Esophagus mucosa (tissue), 1 donor: ENCODE data around the gene PREX1. TPM values are rescaled to one million over a fixed set of nuclear protein-coding genes. Genes with fewer than 3 reads are reported as not detected.

ENCODE experiments used
- ATAC-seq: fragments of 200-7000 bp; cut with Tn5 transposase; one replicate; pipeline ENCODE4 v1.9.1; 2020
- total RNA-seq: library from RNA; stranded (reverse); gene quantifications from one replicate; pipeline ENCODE4 v1.2.4, GENCODE V29; 2023
- donor health status: DM: yes; HTN: yes; CAD: no.

The PREX1 gene
- total RNA-seq, 1 donor from 2014 or later: 2.7 TPM

DNA sequence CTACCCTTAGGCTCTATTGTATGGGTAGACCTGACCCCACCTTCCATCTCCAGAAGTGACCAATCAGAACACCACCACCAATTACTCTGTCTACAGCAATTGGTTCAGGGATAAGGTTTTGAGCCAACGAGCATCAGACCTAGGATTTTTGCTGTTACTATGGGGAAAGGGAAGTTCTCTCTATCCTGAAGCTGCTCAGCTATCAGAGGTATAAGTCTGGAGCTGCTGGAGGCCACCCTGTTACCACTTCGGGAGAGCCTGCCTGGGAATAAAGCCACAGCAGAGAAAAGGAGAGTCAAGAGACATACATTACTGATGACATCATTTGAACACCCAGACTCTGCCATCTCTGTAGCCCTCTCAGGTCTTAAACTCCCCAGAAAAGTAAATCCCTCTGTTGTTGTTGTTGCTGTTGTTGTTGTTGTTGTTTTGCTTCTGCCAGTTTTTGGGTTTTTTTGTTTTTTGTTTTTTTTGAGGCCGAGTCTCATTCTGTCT, 94.5 kb downstream of the PREX1 start:
- no peak for ATAC-seq

DNA sequence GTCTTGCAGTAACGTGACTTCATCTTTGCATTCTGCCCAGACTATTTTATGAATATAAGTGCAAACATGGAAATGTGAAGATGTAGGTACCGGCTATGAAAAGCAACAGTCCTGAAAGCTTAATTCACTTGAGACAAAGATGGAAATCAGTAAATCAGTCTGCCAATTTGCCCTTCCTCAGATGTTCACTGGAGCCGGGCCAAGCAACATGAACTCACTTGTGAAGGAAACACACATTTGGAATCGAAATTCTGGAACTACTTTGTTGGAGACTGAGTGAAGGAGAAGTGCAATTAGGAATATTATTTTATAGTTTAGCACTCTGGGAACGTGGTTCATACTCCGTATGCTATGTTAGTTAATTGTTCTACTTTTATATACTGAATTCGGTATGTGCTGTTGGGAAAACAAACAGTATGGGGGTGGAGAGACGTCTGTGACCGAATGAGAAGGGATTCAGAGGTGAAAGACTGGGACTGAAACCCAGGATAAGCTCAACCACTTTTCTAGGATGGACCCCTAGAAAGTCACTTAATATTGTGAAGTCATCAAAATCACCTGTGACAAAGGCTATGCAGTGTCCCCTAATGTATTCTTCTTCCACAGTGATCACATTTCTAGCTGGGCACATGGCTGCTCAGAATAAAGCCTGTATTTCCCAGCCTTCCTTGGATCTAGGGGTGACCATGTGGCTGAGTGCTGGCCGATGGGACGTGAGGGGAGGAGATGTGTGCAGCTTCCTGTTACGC, 95.5 kb downstream of the PREX1 start:
- no peak for ATAC-seq

DNA sequence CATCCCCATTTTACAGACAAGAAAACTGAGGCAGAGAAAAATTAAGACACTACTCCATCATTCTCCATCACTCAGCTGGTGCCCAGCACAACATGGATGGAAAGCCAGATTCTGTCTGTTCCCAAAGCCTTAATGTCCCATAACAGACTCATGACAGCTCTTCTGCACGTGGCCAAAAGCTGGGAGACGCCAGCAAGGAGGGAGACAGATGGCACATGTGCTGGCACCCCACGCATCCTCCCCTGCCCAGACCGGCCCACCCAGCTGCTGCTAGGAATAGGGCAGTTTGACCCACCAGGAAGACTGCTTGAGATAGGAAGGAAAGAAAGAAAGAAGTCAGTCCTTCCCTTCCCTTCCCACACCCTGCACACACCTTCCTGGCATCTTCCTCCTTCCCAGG, 96.3 kb downstream of the PREX1 start:
- ATAC-seq: no peak

DNA sequence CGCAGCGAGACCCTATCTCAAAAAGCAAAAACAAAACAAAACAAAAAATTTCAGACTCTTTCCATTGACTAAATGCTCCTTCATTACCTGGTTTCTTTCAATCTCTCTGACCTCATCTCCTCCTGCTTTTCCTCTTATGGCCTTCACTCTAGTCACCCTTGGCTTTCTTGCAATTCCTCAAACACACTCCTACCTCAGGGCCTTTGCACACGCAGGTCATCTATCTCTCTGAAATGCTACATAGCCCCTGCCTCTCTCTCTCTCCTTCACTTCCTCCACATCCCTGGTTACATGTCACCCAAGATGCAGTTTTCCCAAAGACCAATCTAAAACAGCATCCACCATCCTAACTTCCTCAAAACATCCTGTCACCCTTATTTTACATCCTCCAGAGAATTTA, 96.8 kb downstream of the PREX1 start:
- ATAC-seq: no peak

DNA sequence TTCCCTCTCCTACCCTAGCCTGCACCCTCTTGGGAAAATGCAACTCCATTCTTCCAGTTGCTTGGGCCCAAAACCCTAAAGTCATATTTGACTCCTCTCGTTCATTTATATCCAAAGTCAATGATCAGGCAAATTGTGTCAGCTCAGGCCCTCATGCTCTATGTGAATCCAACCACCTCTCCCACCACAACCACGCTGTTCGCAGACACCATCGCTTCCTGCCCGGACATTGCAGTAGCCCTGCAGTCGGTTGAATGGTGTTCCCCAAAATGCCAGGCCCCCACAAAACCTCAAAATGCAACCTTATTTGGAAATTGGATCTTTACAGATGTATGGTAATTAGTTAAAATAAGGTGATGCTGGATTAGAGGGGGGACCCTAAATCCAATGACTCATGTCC, 98.3 kb downstream of the PREX1 start:
- no peak for ATAC-seq

DNA sequence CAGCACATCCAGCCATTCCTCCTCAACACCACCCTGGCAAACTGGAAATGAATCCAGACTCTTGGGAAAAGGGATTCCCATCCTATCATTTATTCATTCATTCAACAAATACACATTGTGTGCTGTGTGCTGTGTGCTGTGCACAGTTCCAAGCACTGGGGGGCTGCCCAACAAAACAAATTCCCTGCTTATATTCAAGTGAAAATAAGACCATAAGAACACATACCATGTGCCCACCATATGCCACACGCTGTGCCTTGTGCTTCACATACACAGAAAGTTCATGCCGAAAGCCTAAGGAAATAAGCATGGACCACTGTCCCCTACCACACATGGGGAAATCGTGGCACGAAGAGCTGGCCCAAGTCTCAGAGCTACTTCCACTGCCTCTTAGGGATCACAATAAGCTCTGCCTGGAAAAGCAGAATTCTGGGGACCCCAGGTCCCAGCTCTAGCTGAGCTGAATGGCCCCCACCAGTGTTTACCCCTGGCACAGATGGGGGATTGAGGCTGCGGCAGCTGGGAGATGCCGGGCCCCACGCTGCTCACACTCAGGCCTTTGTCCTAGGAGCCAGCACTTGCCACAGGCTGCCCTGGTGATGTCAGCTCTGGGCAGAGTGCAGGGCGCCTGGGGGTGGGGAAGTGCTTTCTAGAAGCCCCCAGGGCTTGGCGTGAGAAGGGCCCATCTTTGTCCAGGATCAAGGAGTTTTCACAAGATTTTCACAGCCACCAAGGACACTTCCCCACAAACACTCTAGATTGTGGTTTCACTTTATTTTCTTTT, 99.6 kb downstream of the PREX1 start:
- ATAC-seq: no peak

DNA sequence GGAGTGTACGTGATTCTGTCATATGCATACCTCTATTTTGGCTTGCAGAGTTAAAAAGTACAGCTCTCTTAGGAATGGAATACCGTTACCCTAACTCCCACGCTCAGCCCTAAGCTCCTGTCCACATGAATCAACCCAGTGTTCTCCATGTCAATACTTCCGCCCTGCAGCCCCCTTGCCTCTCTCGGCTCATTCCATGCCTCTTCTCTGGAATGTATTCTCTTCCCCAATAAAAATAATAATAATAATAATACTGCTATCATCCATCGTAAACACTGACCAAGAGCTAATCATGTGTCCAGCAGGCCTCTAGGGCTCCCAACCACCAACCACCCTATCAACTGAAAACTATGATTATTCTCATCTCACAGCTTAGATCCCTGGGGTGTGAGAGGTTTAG, 100.6 kb downstream of the PREX1 start:
- ATAC-seq: no peak

DNA sequence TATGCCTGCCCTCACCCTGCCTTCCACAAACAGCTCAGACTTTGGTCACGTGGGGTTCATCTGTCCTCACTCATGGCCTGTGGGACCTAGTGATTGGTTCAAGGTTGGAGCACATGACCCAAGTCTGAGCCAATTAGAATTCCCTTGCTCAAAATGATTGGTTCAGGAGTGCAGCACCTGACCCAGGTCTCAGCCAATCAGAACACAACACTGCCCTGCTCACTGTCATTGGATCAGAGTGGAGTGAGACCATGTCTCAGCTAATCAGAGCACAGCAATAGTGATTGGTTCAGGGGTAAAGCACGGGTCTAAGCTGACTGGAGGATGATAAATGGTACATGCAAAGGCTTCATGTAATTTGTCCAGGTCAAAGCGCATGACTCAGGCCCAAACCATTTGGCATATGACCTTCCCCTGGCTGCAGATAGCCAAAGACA, 102.2 kb downstream of the PREX1 start:
- ATAC-seq: no peak

DNA sequence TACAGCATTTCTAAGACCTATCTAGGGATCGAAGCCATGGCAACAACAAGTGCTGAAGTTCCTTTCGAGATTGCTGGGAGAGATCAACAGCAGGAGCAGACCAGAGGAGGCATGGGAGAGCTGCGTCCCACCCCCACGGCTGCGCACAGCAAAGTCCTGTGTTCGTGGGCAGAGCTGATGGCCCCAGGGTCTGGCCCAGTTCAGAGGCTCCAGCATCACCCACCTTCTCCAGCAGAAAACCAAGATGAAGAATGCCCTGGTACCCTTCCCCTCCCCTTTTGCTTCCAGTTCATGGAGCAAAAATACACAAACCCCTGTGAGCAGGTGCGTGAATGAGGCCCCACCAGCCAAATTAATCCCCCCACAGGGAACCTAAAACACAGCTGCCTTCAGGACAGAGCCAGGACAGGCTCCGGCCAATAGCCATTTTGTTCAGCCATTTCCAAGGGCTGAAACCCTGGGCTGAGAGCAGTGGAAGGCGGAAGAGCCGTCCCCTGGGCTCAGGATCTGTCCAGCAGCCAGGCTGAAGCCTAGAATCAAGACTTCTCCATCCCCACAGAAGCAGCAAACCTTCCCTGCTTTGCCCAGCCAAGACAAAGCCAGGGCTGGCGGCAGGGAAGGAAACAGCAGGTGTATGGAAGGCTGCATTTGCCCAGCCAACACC, 102.8 kb downstream of the PREX1 start:
- ATAC-seq: no peak

DNA sequence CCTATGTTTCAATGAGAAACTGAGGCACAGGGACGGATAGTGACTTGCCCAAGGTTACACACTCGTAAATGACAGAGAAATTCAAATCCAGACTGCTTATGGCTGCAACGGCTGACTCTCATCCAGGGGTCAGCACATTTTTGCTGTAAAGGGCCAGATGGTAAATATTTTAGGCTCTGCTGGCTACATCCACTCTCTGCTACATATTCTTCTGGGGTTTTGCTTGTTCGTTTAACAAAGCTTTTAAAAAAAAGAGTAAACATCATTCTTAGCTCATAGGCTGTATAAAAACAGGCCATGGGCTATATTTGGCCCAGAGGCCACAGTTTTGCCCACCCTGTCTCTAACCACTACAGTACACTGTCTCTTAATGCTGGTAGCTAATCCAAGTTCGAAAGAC, 103.4 kb downstream of the PREX1 start:
- ATAC-seq: no peak

DNA sequence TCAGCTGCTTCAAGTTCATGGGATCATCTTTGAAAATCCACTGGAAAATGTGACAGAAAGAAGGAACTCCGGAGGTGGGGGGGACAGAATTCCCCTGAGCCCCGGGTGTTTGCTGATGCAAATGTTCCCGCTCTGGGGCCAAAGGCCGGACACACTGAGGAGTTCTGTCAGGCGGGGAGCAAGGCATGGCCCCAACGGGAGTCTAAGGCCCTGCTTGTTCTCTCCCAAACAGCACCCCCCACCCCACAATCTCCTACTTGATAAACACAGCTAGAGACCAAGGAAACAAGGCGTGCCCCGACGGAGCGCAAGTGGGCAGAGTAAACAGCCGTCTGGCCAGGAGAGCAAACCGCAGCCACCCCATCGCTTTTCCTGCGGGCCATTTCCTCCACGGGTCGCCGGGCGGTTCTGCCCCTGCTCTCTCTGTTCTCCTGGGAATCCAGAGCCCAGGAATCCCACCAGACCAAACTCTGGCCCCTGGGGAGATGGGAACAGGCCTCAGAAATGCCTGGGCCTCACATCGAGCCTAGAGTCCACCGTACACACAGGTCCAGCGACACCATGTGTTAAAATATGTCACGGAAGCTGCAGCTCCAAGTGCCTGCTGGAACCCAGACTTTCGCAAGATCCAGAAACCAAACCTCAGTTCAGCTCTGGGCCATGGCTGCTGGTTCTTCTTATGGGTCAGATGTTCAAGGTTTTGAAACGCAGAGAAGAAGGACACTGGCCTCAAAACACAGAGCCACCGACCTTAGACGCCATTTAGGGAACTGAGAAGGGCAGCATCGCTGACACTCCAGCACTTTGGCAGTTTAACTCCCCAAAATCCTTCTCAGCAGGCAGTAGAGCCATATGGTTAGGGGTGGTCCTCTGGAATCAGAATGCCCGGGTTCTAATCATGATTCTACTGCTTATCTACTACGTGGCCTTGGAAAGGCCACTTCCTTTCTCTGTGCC, 104.2 kb downstream of the PREX1 start:
- no peak for ATAC-seq

DNA sequence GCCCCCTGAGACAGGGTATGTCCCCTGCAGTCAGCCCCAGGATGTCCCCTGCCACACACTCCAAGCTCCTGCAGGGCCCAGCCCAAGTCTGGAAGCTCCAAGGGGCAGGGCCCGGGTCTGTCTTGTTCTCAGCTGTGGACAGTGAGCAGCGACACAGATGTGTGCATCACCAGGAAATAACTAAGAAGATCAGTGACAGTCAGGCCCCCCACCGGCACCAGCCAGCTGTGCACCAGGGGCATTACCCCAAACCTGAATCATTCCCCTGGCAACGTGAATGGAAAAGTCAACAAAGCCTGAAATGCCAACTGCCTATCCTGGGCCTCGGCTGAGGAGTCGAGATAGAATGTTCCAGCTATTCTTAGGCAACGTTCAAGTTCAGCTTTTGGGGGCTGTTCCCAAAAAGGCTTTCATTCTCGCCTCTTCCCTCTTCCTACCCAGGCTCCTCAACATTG, 105.0 kb downstream of the PREX1 start:
- peak; percentile 19 for ATAC-seq

DNA sequence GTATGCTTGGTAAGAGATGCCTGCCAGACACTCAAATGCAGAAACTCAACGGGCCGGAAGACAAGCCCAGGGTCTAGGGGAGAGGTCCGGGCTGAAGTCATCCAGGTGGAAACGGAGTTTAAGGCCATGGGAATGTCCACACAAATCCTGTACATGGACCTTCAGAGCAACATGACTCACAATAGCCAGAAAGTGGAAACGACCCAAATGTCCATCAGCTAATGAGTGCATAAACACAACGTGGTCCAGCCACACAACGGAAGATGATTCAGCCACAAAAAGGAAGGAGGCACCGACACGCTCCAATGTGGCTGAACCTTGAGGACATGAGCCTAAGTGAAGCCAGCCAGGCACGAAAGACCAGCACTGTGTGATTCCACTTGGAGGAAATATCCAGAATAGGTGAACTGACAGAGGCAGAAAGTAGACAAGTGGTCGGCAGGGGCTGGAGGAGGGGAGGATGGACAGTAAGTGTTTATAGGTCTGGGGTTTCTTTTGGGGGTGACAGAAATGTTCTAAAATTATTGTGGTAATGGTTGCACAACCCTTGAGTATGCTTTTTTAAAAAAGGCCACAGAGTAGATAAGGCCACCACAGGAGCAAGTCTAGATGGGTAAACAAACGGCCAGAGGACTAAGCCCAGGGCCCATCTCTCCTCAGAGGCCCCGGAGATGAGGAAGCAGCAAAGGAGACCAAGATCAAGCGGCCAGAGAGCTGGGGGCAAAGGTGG, 105.6 kb downstream of the PREX1 start:
- ATAC-seq: peak; percentile 37

DNA sequence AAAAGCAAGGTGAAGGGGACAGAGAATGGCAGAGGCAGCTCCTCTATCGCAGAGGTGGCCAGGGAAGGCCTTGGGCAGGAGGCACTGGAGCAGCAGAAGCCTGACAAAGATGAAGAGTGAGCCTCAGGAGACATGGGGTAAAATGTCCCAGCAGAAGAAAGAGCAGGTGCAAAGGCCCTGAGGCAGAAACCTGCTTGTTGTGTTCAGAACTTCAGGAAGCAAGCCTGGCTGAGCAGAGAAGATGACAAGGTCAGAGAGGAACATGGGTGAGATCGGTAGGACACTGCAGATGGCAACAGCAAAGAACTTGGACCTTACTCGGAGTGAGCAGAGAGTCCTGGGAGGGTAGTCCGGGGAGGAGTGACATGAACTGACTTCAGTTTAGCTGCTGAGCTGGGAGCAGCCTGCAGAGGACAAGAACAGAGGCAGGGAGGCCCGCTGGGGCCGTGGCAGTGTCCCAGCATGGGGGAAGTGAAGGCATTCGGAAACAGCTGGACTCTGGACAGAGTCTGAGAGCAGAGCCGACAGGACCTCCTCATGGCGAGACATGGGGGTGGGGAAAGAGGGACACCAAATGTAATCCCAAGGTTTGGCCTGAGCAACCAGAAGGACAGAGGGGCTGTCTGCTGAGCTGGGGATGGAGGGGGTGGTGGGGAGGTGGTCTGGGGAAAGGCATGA, 106.3 kb downstream of the PREX1 start:
- ATAC-seq: no peak

DNA sequence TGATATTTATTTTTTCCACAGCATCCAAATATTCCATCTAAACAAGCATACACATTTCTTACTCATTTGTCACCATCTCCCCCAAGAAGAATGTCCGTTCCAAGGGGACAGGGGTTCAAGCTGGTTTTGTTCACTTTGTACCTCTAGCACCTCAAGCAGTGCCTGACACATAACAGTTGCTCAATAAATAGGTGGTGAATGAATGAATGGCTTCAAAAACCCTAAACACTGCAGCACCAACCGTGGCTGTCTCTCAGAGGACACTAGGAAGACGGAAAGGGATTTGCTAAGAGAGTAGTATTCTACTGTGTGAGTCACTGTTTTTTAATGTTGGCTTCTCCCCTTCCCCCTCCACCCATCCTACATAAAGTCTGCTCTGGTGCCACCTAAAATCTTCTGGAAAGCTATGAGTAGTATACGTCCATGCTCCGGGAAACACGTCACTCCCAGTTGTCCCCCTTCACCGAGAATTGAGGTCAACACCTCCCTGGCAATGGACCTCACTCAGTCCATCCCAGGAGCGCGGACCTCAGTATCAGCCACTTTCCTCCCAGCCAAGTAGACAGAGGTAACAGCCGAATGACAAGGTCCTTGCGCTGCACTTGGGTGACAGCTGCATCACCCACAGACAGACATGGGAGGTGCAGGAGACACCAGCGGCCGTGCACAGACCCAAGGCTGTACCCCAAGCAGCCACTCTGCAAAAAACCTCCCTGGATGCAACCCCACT, 107.4 kb downstream of the PREX1 start:
- no peak for ATAC-seq

DNA sequence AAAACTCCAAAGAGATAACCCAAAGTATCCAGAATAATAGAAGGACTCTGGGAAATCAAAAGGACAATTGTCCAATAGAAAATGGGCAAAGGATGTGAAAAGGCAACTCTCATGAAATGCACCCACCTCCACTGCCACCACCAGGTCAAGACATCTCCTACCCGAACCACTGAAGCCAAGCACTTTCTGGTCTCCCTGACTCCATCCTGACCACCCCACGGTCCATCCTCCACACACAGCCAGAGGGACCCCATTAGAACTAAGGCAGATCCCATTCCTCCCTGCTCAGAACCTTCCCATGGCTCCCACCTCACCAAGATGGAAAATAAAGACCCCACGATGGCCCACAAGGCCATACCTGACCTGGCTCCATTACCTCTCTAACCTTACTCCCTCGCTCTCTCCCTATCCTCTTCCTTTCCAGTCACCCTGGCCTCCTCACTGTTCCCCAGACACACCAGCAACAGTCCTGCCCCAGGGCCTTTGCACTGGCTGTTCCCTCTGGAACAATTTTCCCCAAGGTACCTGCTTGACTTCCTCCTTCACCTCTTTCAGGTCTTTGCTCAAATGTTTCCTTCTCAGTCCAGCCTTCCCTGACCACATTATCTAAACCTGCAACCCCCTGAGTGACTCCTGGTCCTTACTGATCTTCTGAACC, 108.1 kb downstream of the PREX1 start:
- no peak for ATAC-seq

DNA sequence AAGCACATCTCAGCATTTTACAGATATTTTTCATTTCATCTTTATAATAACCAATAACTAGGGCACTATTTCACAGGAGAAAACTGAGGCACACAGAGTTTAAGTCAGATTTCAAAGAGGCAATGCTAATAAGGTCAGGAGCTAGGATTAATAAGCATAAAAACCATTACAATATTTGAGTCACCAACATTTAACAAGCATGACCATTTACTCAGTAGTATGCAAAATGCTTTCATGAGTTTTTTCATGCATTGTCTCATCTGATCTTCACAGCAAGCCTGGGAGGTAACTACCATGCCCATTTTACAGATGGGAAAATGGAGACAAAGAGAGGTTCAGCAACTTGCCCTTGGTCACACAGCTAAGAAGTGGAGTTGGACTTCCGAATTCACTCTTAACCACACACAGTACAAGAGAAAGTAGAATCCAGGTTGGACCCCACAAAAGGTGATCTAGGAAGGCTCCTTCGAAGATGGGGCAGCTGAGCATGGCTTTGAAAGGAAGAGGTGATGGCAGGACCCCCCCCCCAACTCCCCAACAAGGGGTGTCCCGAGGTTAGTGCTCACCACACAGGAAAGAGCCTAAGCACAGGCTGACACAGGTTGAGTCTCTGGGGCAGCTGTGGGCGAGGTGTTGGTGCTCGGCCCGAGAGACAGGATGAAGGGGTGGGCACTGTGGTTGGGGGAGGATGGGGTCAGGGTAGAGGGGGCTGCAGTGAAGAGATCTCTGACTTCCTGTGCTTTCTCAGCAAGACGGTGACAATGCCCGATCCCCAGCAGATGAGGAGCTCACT, 108.8 kb downstream of the PREX1 start:
- ATAC-seq: no peak

DNA sequence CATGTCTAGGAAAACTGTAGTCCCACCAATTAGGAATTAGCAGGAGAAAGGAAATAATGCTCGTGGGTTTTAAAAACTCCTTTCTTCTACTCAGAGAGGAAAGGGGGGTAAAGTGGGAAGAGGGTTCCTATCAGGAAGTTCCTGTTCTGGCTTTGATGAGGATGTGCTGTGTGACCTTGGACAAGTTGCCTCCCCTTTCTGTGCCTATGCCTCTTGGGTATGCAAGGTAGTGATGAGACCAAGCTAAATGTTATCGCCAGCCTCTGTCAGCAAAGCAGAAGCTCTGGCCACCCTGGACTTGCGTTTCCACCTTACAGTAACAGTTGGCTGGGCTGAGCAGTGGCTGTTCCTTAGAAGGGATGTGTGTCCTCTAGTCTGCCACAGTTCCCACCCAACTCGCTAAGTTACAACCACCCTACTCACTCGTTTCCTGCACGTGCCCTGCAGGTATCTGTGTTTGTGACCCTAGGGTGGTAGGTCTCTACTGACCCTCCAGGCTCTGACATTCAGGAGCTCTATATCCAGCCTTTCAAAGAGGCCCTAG, 110.0 kb downstream of the PREX1 start:
- no peak for ATAC-seq
